8988T (cell line): ENCODE measurements around the gene VTCN1.

Experiments
- DNase-seq: peaks from one replicate; pipeline ENCODE4 v3.0.0; 2011

Gene VTCN1

GRCh38 chr1:117093870-117094621 lies 116.7 kb downstream of the VTCN1 start:
- no peak for DNase-seq
